GM12878 (cell line): Measurements from ENCODE around the gene NRN1L. TPM values are rescaled to one million over a fixed set of nuclear protein-coding genes. Genes with fewer than 3 reads are reported as not detected.
"Not testable (repeated sequence)": the region's sequence is repeated elsewhere in the genome, so short reads cannot be mapped to it uniquely, and the experiment has no call there.

Source experiments
- ATAC-seq: fragments of 200-7000 bp; cut with Tn5 transposase; 3 replicates; pipeline ENCODE4 v1.9.1; 2020; ENCODE audit warnings: mild to moderate bottlenecking, moderate library complexity
- Bru-seq: library from RNA; stranded (reverse); fragments of 400-500 nt; gene quantifications from one replicate; lab custom pipeline; 2021; lab: Mats Ljungman, UMichigan
- BruChase-seq, 2 experiments: library from RNA; stranded (reverse); fragments of 400-500 nt; gene quantifications; one replicate each; lab custom pipeline; 2021; lab: Mats Ljungman, UMichigan
- BruUV-seq: library from RNA; stranded (reverse); fragments of 400-500 nt; replicated peaks from 2 replicates; lab custom pipeline; 2021; lab: Mats Ljungman, UMichigan
- CTCF ChIA-PET: fragments of 300-600 bp; sonication (Branson Sonifier 250); formaldehyde crosslinking; extraction: SDS; loops from one replicate; lab custom pipeline; 2021; ENCODE audit warnings: inconsistent platforms; lab: Yijun Ruan, JAX
- POLR2A ChIA-PET: fragments of 350-600 bp; formaldehyde crosslinking; extraction: SDS; loops from one replicate; lab custom pipeline; 2021; ENCODE audit warnings: inconsistent platforms; lab: Charles Lee
- RAD21 ChIA-PET: fragments of 300-600 bp; sonication (Branson Sonifier 250); formaldehyde crosslinking; loops from one replicate; lab custom pipeline; 2023; ENCODE audit warnings: antibody characterized with exemption; ENCODE audit not compliant: unreplicated experiment; lab: Charles Lee
- SMC1A ChIA-PET: fragments of 300-600 bp; sonication (Branson Sonifier 250); formaldehyde crosslinking; loops from one replicate; lab custom pipeline; 2023; ENCODE audit not compliant: unreplicated experiment, uncharacterized antibody; lab: Charles Lee
- DNase-seq: peaks from one replicate; pipeline ENCODE4 v3.0.0-alpha.2; 2011; ENCODE audit warnings: low read depth, low spot score
- FAIRE-seq: peaks from 3 replicates; lab custom pipeline; 2011; peaks lifted over from hg19 to GRCh38; lab: Jason Lieb, UNC
- H2AFZ ChIP-seq: 2 replicates; pipeline ENCODE4 v1.6.0; 2011; ENCODE audit warnings: low read depth, low read length, control low read depth; ENCODE audit not compliant: control insufficient read depth
- H3K27ac ChIP-seq: 2 replicates; pipeline ENCODE4 v1.5.1; 2011; ENCODE audit warnings: control low read depth; ENCODE audit not compliant: control insufficient read depth, insufficient read depth
- H3K27me3 ChIP-seq, 2 experiments: replicated peaks in 1 of 2; 2 replicates each; pipeline versions ENCODE4 v1.6.0 to v1.6.1; 2011; ENCODE audit warnings: low read length in 1 of 2; ENCODE audit not compliant: control insufficient read depth in 2 of 2, insufficient read depth in 2 of 2
- H3K36me3 ChIP-seq, 2 experiments: 2 replicates each; pipeline ENCODE4 v1.5.1; 2011; ENCODE audit warnings: low read length in 1 of 2; ENCODE audit not compliant: control insufficient read depth in 2 of 2, insufficient read depth in 2 of 2
- H3K4me1 ChIP-seq: 2 replicates; pipeline ENCODE4 v1.6.1; 2011; ENCODE audit warnings: mild to moderate bottlenecking, low read length, moderate library complexity, mixed read lengths; ENCODE audit not compliant: control insufficient read depth, insufficient read depth
- H3K4me2 ChIP-seq: 2 replicates; pipeline ENCODE4 v1.6.0; 2011; ENCODE audit warnings: control low read depth; ENCODE audit not compliant: control insufficient read depth, insufficient read depth
- H3K4me3 ChIP-seq: fragments of 200-600 bp; sonication (generic); 2 replicates; pipeline ENCODE4 v1.5.1; 2016
- H3K79me2 ChIP-seq: 2 replicates; pipeline ENCODE4 v1.6.0; 2011; ENCODE audit warnings: low read length; ENCODE audit not compliant: control insufficient read depth, insufficient read depth
- H3K9ac ChIP-seq: 2 replicates; pipeline ENCODE4 v1.8.0; 2011; ENCODE audit warnings: low read length, control low read depth, mixed read lengths; ENCODE audit not compliant: control insufficient read depth, insufficient read depth
- H3K9me3 ChIP-seq: replicated peaks from 3 replicates; pipeline ENCODE4 v1.5.1; 2011; ENCODE audit warnings: mild to moderate bottlenecking, low read length; ENCODE audit not compliant: control insufficient read depth, insufficient read depth
- H4K20me1 ChIP-seq: 2 replicates; pipeline ENCODE4 v1.6.0; 2011; ENCODE audit not compliant: control insufficient read depth, insufficient read depth
- IKZF1 ChIP-seq: fragments of 450-650 bp; conservative IDR thresholded peaks from 2 replicates; pipeline ENCODE4 v1.6.1; 2017; ENCODE audit warnings: antibody characterized with exemption, mild to moderate bottlenecking
- POLR2A ChIP-seq: IDR thresholded peaks from 2 replicates; pipeline ENCODE4 v1.6.1; 2011; ENCODE audit warnings: low read depth, mild to moderate bottlenecking, low read length
- WGBS: methylation state at CpG from one replicate; pipeline ENCODE4 v1.1.6; 2016; ENCODE audit warnings: low lambda C conversion rate; ENCODE audit not compliant: insufficient replicate concordance, insufficient coverage; ENCODE audit errors: missing lambda C conversion rate; 5-methylcytosine and 5-hydroxymethylcytosine counted together
- in situ Hi-C: fragments of 300-500 bp; cut with MboI; formaldehyde crosslinking; loops from 9 replicates; pipeline ENCODE4 v1.14.3; 2018; ENCODE audit warnings: mixed read lengths
- intact Hi-C: fragments of 100-400 bp; cut with micrococcal nuclease; formaldehyde crosslinking; loops from one replicate; pipeline ENCODE4 v1.14.2; 2022; ENCODE audit not compliant: unreplicated experiment
- long read RNA-seq, 2 experiments: library from polyadenylated mRNA; unstranded; transcript quantifications; one replicate each; pipeline ENCODE4 v2.0.0, GENCODE V29; 2019 to 2020
- polyA minus RNA-seq, 3 experiments: library from RNA; depleted of rRNA, polyadenylated mRNA; stranded (reverse); fragments of >200 nt; gene quantifications; 2 replicates each; pipeline ENCODE4 v1.2.3, GENCODE V29; 2011
- polyA plus RNA-seq, 11 experiments: library from polyadenylated mRNA; depleted of rRNA in 4 of 11; unstranded in 6 of 11; stranded (reverse) in 5 of 11; fragments of >200 nt; fragmentation: Nextera tagmentation in 4 of 11; fragmentation: Illumina TruSeq in 1 of 11; extraction: Ambion mirVana in 4 of 11; extraction: Trizol in 1 of 11; gene quantifications; 1 replicate in 1 of 11; 2 replicates in 10 of 11; pipeline versions ENCODE4 v1.2.1 to v1.2.3, GENCODE V29; 2011 to 2016; ENCODE audit warnings: inconsistent platforms in 2 of 11, missing spikeins in 2 of 11, low read depth in 1 of 11
- total RNA-seq, 4 experiments: library from RNA; depleted of rRNA in 3 of 4; stranded (reverse); fragments of >200 nt in 3 of 4; fragmentation: Illumina TruSeq in 1 of 4; extraction: Trizol in 1 of 4; gene quantifications; 2 replicates each; pipeline versions ENCODE4 v1.2.1 to v1.2.3, GENCODE V29; 2013 to 2021

NRN1L gene
- not detected in 2 replicates for total RNA-seq (2013; cell fraction: nucleolus; rRNA removed)
- 0.40 TPM in 1 of 2 replicates, not detected in the other for total RNA-seq (2014; rRNA removed)
- total RNA-seq (2014; rRNA removed; fragmentation: Illumina TruSeq; extraction: Trizol) = not detected in 2 replicates
- total RNA-seq (2021) = 0.92 TPM in 1 of 2 replicates, not detected in the other
- not detected for polyA plus RNA-seq (2011; ENCODE audit: low read depth)
- 0.20 TPM in 1 of 2 replicates, not detected in the other for polyA plus RNA-seq (2011; rRNA removed)
- 0.31 and 0.60 TPM in 2 replicates for polyA plus RNA-seq (2011; cell fraction: cytosol; rRNA removed)
- 4.7 and 5.7 TPM in 2 replicates for polyA plus RNA-seq (2011; cell fraction: nucleus; rRNA removed)
- polyA plus RNA-seq (2012) = 0.81 and 2.4 TPM in 2 replicates
- polyA plus RNA-seq (2014; fragmentation: Illumina TruSeq; extraction: Trizol) = 0.28 TPM in 1 of 2 replicates, not detected in the other
- polyA plus RNA-seq (2014; fragmentation: Nextera tagmentation; extraction: Ambion mirVana) = under 1 TPM in 1 of 2 experiments, not detected in 1; 0.11 TPM
- 0.60 and 0.99 TPM in 2 replicates for polyA plus RNA-seq (2014; rRNA removed)
- under 1 TPM in 1 of 2 experiments, not detected in 1; 0.21 TPM for polyA plus RNA-seq (2016; fragmentation: Nextera tagmentation; extraction: Ambion mirVana)
- polyA minus RNA-seq (2011; rRNA and poly(A)+ RNA removed) = 0.36 TPM in 1 of 2 replicates, not detected in the other
- polyA minus RNA-seq (2011; cell fraction: cytosol; rRNA and poly(A)+ RNA removed) = not detected in 2 replicates
- polyA minus RNA-seq (2011; cell fraction: nucleus; rRNA and poly(A)+ RNA removed) = 0.48 TPM in 1 of 2 replicates, not detected in the other
- percentile 46 among the genes with signal in this experiment for Bru-seq, nascent RNA
- BruChase-seq, experiment 1, labeled RNA remaining after a 6-hour chase = percentile 48 among the genes with signal in this experiment
- percentile 39 among the genes with signal in this experiment for BruChase-seq, experiment 2, labeled RNA remaining after a 2-hour chase
- long read RNA-seq, experiment 1 = 0 reads
- long read RNA-seq, experiment 2 = 0 reads

GRCh38 chr16:67884684-67885083 is at the start of gene NRN1L:
Gene NRN1L, plus strand, starts transcription at chr16:67884885. Its CDS starts 19 bp downstream, at chr16:67884904.
- no peak within 1 kb of the TSS for H3K27ac ChIP-seq
- no peak for DNase-seq
- no peak within 1 kb of the TSS for H3K9ac ChIP-seq
- no peak for FAIRE-seq
- intact Hi-C loops = loop anchor here (5.0 kb wide), 1 partner anchor 343 kb away; no protein-coding TSS in a partner anchor
- POLR2A ChIA-PET = interaction anchor here (1.3 kb wide), 1 partner anchor 13 kb away, joined by 3 read pairs; no protein-coding TSS in a partner anchor
- H3K79me2 ChIP-seq = no peaks in the 10 kb centered on the region
- no TSS peak for BruUV-seq
- TF ChIP-seq POLR2A = 0 out of 2 replicates have a peak, but pooled peaks have one; percentile 39
- TF ChIP-seq IKZF1 = no peak
- TF ChIP-seq, all 136 proteins: peak for 1
- WGBS = 99% methylated on average over 22 of the region's 22 CpGs
- Histone ChIP-seq H3K9me3 (no peaks in the 10 kb centered on the region), H3K4me1 (no peaks in the 10 kb centered on the region), H3K36me3 (peaks cover 9 to 39% of the 10 kb centered on the region in 2 experiments; a peak in 3 of 4 replicates), H3K4me2 (no peak within 1 kb of the TSS), H2AFZ (no peak within 1 kb of the TSS), H3K27me3 (no peaks in the 10 kb centered on the region), H3K4me3 (no peak within 1 kb of the TSS), H4K20me1 (no peaks in the 10 kb centered on the region)
- ATAC-seq = no peak
- in situ Hi-C loops = no loop called here
- ChIA-PET CTCF (interaction anchor here (0.9 to 5.6 kb wide), 13 partner anchors 8 to 156 kb away, joined by 3 to 39 read pairs (median 5); partner anchors contain the start of genes EDC4, NUTF2, PSKH1 and PSMB10), SMC1A (interaction anchor here (1.3 to 2.2 kb wide), 5 partner anchors 8 to 234 kb away, joined by 3 to 14 read pairs (median 5); partner anchors contain the start of gene PSKH1), RAD21 (interaction anchor here (0.6 to 3.2 kb wide), 4 partner anchors 16 to 177 kb away, joined by 3 to 14 read pairs (median 4); no protein-coding TSS in a partner anchor)

- POLR2A ChIA-PET = interaction anchor here (0.7 kb wide), 1 partner anchor 23 kb away, joined by 3 read pairs; no protein-coding TSS in a partner anchor
- H3K27ac ChIP-seq, H3K4me2 ChIP-seq, H2AFZ ChIP-seq, H3K9ac ChIP-seq, intact Hi-C loops, in situ Hi-C loops, ATAC-seq, H3K9me3 ChIP-seq, DNase-seq, BruUV-seq, H3K27me3 ChIP-seq, H3K4me3 ChIP-seq, H4K20me1 ChIP-seq, FAIRE-seq, H3K36me3 ChIP-seq: not testable (repeated sequence)
- H3K4me1 ChIP-seq = peaks cover 10% of the 10 kb centered on the region
- CTCF ChIA-PET = interaction anchor here (1.1 to 2.2 kb wide), 2 partner anchors 21 to 24 kb away, joined by 3 to 8 read pairs; no protein-coding TSS in a partner anchor
- SMC1A ChIA-PET = interaction anchor here (1.0 kb wide), 1 partner anchor 7 kb away, joined by 3 read pairs; no protein-coding TSS in a partner anchor
- RAD21 ChIA-PET = interaction anchor here (0.9 kb wide), 1 partner anchor 28 kb away, joined by 3 read pairs; no protein-coding TSS in a partner anchor
- WGBS = 73% methylated on average over 9 of the region's 10 CpGs
- peaks cover 13% of the 10 kb centered on the region for H3K79me2 ChIP-seq
Observed at GRCh38 chr16:67837190-67837589, 47.5 kb upstream of the NRN1L start.
